ENCODE results near the gene KCNJ10. TPM values are rescaled to one million over a fixed set of nuclear protein-coding genes. Genes with fewer than 3 reads are reported as not detected.
A peak's percentile ranks its signal among the peaks of the same experiment; 100 is the strongest.

The KCNJ10 gene
- total RNA-seq, 1 donor from 2014 or later, result 0.27 TPM

DNA sequence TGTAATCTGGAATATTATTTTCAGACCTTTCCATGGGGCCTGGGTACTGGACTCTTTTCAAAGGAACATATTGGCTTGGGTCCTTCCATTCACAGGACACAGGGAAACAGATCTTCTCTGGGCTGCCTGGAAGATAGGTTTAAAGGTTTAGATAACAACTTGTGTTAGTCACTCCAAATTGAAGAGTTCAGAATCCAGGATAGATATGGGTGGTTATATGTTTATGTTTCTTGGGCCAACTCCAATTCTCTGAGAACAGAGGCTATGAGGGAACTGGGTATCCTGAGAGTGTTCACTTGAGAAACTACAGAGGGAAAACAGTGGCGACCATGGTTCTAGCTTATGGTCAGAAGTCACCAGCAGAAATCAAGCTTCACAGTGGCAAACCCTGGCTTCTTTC is 29.5 kb downstream of the KCNJ10 start:
- TF ChIP-seq, protein P1, sequence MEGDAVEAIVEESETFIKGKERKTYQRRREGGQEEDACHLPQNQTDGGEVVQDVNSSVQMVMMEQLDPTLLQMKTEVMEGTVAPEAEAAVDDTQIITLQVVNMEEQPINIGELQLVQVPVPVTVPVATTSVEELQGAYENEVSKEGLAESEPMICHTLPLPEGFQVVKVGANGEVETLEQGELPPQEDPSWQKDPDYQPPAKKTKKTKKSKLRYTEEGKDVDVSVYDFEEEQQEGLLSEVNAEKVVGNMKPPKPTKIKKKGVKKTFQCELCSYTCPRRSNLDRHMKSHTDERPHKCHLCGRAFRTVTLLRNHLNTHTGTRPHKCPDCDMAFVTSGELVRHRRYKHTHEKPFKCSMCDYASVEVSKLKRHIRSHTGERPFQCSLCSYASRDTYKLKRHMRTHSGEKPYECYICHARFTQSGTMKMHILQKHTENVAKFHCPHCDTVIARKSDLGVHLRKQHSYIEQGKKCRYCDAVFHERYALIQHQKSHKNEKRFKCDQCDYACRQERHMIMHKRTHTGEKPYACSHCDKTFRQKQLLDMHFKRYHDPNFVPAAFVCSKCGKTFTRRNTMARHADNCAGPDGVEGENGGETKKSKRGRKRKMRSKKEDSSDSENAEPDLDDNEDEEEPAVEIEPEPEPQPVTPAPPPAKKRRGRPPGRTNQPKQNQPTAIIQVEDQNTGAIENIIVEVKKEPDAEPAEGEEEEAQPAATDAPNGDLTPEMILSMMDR (IDR thresholded peaks at IDR 0.05; ENCODE audit: insufficient read depth, low read depth, low read length), result no peak
- no peak for TF ChIP-seq EZH2 (IDR thresholded peaks at IDR 0.05; ENCODE audit: insufficient read depth, low read length)
- no peaks in the 10 kb centered on the region for H3K4me1 Mint-ChIP-seq (ENCODE audit: low read depth, unreplicated experiment)
- no peaks in the 10 kb centered on the region for H3K9me3 ChIP-seq (ENCODE audit: insufficient read depth, low read depth, low read length)
- H3K9me3 Mint-ChIP-seq (ENCODE audit: unreplicated experiment), result no peaks in the 10 kb centered on the region
- no peak overlapping the region for H3K4me3 Mint-ChIP-seq (ENCODE audit: unreplicated experiment)
- H3K36me3 Mint-ChIP-seq (ENCODE audit: low read depth, unreplicated experiment), result peaks cover 2% of the 10 kb centered on the region
- H3K4me1 ChIP-seq (ENCODE audit: insufficient read depth, low read length), result no peaks in the 10 kb centered on the region
- H3K79me2 ChIP-seq (ENCODE audit: insufficient read depth, low read length), result no peaks in the 10 kb centered on the region
- no peak overlapping the region for H3K27ac Mint-ChIP-seq (ENCODE audit: unreplicated experiment)
- H3K4me3 ChIP-seq (ENCODE audit: insufficient read depth, low read depth, low read length), result no peak overlapping the region
- H2AFZ ChIP-seq (ENCODE audit: low read depth, low read length), result no peak overlapping the region
- FAIRE-seq, result no peak
- H3K9ac ChIP-seq (ENCODE audit: low read length), result no peak overlapping the region
- no peak overlapping the region for H3K4me2 ChIP-seq (ENCODE audit: low read length)
- H3K36me3 ChIP-seq (ENCODE audit: insufficient read depth, low read length), result no peaks in the 10 kb centered on the region
- peaks cover 8% of the 10 kb centered on the region for H3K27me3 Mint-ChIP-seq (ENCODE audit: low read depth, unreplicated experiment)
- H3K27me3 ChIP-seq (ENCODE audit: insufficient read depth, low read length), result peaks cover 6% of the 10 kb centered on the region
- no peaks in the 10 kb centered on the region for H4K20me1 ChIP-seq (ENCODE audit: insufficient read depth, low read length)
- DNase-seq (ENCODE audit: low read depth), result no peak
- H3K27ac ChIP-seq (ENCODE audit: low read depth, low read length), result no peak overlapping the region

DNA sequence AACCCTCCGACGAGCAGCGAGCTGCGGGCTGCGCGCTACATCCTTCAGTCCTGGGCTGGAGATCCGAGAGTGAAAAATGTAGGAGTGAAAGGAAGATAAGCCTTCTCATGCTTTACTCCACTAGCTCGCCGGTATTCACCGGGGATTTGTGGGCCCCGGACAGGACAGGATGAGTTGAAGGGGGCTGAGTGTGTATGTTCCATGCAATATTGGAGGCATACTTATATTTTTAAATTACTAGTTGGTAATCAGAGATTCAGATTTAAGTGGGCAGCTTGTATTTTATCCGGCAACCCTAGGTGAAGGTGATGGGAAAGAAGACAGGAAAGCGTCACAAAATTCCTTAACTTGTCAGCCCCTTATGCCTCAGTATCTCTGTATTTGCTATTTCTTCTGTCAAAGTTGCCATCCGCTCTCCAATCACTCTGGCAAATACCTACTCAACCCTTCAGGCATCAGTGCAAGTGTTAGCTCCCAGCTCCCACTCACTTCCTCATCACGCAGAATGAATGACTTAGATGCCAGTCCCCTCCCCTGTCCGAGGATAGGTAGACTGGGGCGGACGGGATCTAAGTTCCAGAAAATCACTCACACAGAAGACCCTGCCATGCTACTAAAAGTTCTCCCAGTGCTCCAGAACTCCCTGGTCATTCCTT is 37.7 kb downstream of the KCNJ10 start:
- H3K36me3 Mint-ChIP-seq (ENCODE audit: low read depth, unreplicated experiment), result no peaks in the 10 kb centered on the region
- peak overlapping the region; percentile 99 for H3K4me2 ChIP-seq (ENCODE audit: low read length)
- peak overlapping the region; percentile 46 for H3K27ac ChIP-seq (ENCODE audit: low read depth, low read length)

More for the DNA sequence above, 37.7 kb downstream of the KCNJ10 start:
- Histone ChIP-seq H3K4me1 (ENCODE audit: insufficient read depth, low read length) (peaks cover 13% of the 10 kb centered on the region), H3K4me3 (ENCODE audit: insufficient read depth, low read depth, low read length) (peak overlapping the region; percentile 98), H4K20me1 (ENCODE audit: insufficient read depth, low read length) (peaks cover 16% of the 10 kb centered on the region), H3K36me3 (ENCODE audit: insufficient read depth, low read length) (no peaks in the 10 kb centered on the region), H3K9ac (ENCODE audit: low read length) (peak overlapping the region; percentile 76), H3K27me3 (ENCODE audit: insufficient read depth, low read length) (no peaks in the 10 kb centered on the region), H3K9me3 (ENCODE audit: insufficient read depth, low read depth, low read length) (no peaks in the 10 kb centered on the region), H2AFZ (ENCODE audit: low read depth, low read length) (peak overlapping the region; percentile 98), H3K79me2 (ENCODE audit: insufficient read depth, low read length) (peaks cover 17% of the 10 kb centered on the region)
- Mint-ChIP-seq H3K4me1 (ENCODE audit: low read depth, unreplicated experiment) (peaks cover 5% of the 10 kb centered on the region), H3K4me3 (ENCODE audit: unreplicated experiment) (peak overlapping the region; percentile 98), H3K27me3 (ENCODE audit: low read depth, unreplicated experiment) (no peaks in the 10 kb centered on the region), H3K9me3 (ENCODE audit: unreplicated experiment) (no peaks in the 10 kb centered on the region), H3K27ac (ENCODE audit: unreplicated experiment) (peak overlapping the region; percentile 73)
- no peak for TF ChIP-seq EZH2 (IDR thresholded peaks at IDR 0.05; ENCODE audit: insufficient read depth, low read length)
- TF ChIP-seq, protein P1 (IDR thresholded peaks at IDR 0.05; ENCODE audit: insufficient read depth, low read depth, low read length), result no peak
- DNase-seq (ENCODE audit: low read depth), result no peak
- no peak for FAIRE-seq

Measured in astrocyte (in vitro differentiated cells and primary cell).